ENCODE results near the gene HDAC9. TPM values are rescaled to one million over a fixed set of nuclear protein-coding genes. Genes with fewer than 3 reads are reported as not detected.

HDAC9 gene
- total RNA-seq, 1 donor from 2014 or later = 27.6 TPM

DNA sequence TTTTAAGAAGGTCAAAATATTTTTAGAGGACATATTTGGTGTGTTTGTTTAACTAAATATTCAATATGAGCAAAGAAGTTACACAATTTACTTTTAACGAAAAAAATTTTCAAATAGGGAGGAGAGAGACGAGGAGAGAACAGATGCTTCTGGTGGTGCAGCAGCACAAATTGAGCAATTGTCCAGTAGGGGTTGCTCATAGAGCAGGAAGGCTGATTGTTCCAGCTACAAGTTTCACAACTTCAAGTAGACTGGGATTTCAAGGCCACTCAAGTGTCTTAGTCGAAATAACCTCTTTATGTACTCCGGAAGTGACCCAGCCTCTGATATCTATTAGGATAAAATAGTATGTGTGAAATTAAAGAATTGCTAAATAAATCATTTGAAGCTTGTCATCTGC is 197.9 kb downstream of the HDAC9 start:
- H3K27me3 ChIP-seq (ENCODE audit: insufficient read depth, low read length) = no peaks in the 10 kb centered on the region
- Mint-ChIP-seq H3K36me3 (ENCODE audit: low read depth, unreplicated experiment) (no peaks in the 10 kb centered on the region), H3K4me1 (ENCODE audit: low read depth, unreplicated experiment) (no peaks in the 10 kb centered on the region), H3K9me3 (ENCODE audit: unreplicated experiment) (no peaks in the 10 kb centered on the region), H3K27ac (ENCODE audit: unreplicated experiment) (no peak overlapping the region), H3K4me3 (ENCODE audit: unreplicated experiment) (no peak overlapping the region), H3K27me3 (ENCODE audit: low read depth, unreplicated experiment) (no peaks in the 10 kb centered on the region)
- H3K9me3 ChIP-seq (ENCODE audit: insufficient read depth, low read depth, low read length) = no peaks in the 10 kb centered on the region
- no peak overlapping the region for H3K4me2 ChIP-seq (ENCODE audit: low read length)
- H4K20me1 ChIP-seq (ENCODE audit: insufficient read depth, low read length) = no peaks in the 10 kb centered on the region
- TF ChIP-seq, protein P1, sequence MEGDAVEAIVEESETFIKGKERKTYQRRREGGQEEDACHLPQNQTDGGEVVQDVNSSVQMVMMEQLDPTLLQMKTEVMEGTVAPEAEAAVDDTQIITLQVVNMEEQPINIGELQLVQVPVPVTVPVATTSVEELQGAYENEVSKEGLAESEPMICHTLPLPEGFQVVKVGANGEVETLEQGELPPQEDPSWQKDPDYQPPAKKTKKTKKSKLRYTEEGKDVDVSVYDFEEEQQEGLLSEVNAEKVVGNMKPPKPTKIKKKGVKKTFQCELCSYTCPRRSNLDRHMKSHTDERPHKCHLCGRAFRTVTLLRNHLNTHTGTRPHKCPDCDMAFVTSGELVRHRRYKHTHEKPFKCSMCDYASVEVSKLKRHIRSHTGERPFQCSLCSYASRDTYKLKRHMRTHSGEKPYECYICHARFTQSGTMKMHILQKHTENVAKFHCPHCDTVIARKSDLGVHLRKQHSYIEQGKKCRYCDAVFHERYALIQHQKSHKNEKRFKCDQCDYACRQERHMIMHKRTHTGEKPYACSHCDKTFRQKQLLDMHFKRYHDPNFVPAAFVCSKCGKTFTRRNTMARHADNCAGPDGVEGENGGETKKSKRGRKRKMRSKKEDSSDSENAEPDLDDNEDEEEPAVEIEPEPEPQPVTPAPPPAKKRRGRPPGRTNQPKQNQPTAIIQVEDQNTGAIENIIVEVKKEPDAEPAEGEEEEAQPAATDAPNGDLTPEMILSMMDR (IDR thresholded peaks at IDR 0.05; ENCODE audit: insufficient read depth, low read depth, low read length) = peak; percentile 64
- TF ChIP-seq EZH2 (IDR thresholded peaks at IDR 0.05; ENCODE audit: insufficient read depth, low read length) = no peak
- no peak overlapping the region for H3K9ac ChIP-seq (ENCODE audit: low read length)
- FAIRE-seq (peak; percentile 98), DNase-seq (ENCODE audit: low read depth) (peak; percentile 64)
- H2AFZ ChIP-seq (ENCODE audit: low read depth, low read length) = no peak overlapping the region
- H3K4me3 ChIP-seq (ENCODE audit: insufficient read depth, low read depth, low read length) = no peak overlapping the region
- H3K27ac ChIP-seq (ENCODE audit: low read depth, low read length) = no peak overlapping the region
- no peaks in the 10 kb centered on the region for H3K4me1 ChIP-seq (ENCODE audit: insufficient read depth, low read length)
- no peaks in the 10 kb centered on the region for H3K36me3 ChIP-seq (ENCODE audit: insufficient read depth, low read length)
- no peaks in the 10 kb centered on the region for H3K79me2 ChIP-seq (ENCODE audit: insufficient read depth, low read length)

DNA sequence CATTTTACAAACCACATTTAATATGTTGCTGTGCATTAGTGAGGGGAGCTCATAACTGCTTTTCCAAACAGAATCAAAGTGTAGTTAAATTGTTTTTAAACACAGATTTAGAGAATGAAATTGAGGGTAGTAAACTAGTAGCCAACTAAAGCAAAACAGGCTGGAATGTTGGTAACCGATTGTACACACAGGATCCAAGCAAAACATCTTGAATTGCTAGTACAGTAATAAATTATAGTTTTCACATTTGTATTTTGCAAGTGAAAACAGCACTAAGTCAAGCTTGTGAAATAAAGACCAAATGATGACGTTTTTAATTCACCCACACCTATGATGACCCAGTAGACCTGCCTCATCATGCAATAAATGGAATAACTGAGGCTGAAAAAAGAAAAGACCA is 198.3 kb downstream of the HDAC9 start:
- Histone ChIP-seq H3K9ac (ENCODE audit: low read length) (no peak overlapping the region), H3K36me3 (ENCODE audit: insufficient read depth, low read length) (no peaks in the 10 kb centered on the region), H3K79me2 (ENCODE audit: insufficient read depth, low read length) (no peaks in the 10 kb centered on the region), H3K27ac (ENCODE audit: low read depth, low read length) (no peak overlapping the region), H3K4me3 (ENCODE audit: insufficient read depth, low read depth, low read length) (no peak overlapping the region), H3K27me3 (ENCODE audit: insufficient read depth, low read length) (no peaks in the 10 kb centered on the region), H2AFZ (ENCODE audit: low read depth, low read length) (no peak overlapping the region), H3K9me3 (ENCODE audit: insufficient read depth, low read depth, low read length) (no peaks in the 10 kb centered on the region), H4K20me1 (ENCODE audit: insufficient read depth, low read length) (no peaks in the 10 kb centered on the region), H3K4me2 (ENCODE audit: low read length) (no peak overlapping the region), H3K4me1 (ENCODE audit: insufficient read depth, low read length) (no peaks in the 10 kb centered on the region)
- no peaks in the 10 kb centered on the region for H3K27me3 Mint-ChIP-seq (ENCODE audit: low read depth, unreplicated experiment)
- FAIRE-seq = peak; percentile 45
- H3K4me3 Mint-ChIP-seq (ENCODE audit: unreplicated experiment) = no peak overlapping the region
- no peak for DNase-seq (ENCODE audit: low read depth)
- no peaks in the 10 kb centered on the region for H3K9me3 Mint-ChIP-seq (ENCODE audit: unreplicated experiment)
- TF ChIP-seq, protein P1 (IDR thresholded peaks at IDR 0.05; ENCODE audit: insufficient read depth, low read depth, low read length) = no peak
- H3K36me3 Mint-ChIP-seq (ENCODE audit: low read depth, unreplicated experiment) = no peaks in the 10 kb centered on the region
- no peak overlapping the region for H3K27ac Mint-ChIP-seq (ENCODE audit: unreplicated experiment)
- no peaks in the 10 kb centered on the region for H3K4me1 Mint-ChIP-seq (ENCODE audit: low read depth, unreplicated experiment)

DNA sequence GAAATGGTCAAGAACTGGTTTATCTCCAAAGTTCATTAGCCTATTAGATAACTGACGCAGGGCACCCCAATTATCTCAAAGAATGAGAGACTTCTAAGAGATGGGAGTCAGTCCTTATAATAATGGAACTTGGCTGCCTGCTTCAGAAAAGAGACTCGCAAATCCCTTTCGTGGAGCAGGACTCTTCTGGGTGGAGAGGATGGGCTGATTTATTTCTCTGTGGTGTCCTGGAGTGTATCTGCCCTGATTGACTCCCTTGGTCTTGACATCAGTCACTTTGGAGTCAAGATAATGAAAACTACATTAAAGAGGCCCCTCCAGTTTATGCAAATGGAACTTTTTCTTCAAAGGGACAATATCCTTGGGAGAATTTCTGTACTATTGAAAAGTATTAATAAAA is 198.9 kb downstream of the HDAC9 start:
- FAIRE-seq = peak; percentile 20

More for the DNA sequence above, 198.9 kb downstream of the HDAC9 start:
- no peak for DNase-seq (ENCODE audit: low read depth)
- no peaks in the 10 kb centered on the region for H3K9me3 Mint-ChIP-seq (ENCODE audit: unreplicated experiment)
- Histone ChIP-seq H3K4me3 (ENCODE audit: insufficient read depth, low read depth, low read length) (no peak overlapping the region), H3K36me3 (ENCODE audit: insufficient read depth, low read length) (no peaks in the 10 kb centered on the region), H3K27me3 (ENCODE audit: insufficient read depth, low read length) (no peaks in the 10 kb centered on the region), H3K9me3 (ENCODE audit: insufficient read depth, low read depth, low read length) (no peaks in the 10 kb centered on the region), H3K4me2 (ENCODE audit: low read length) (no peak overlapping the region), H2AFZ (ENCODE audit: low read depth, low read length) (no peak overlapping the region), H3K27ac (ENCODE audit: low read depth, low read length) (no peak overlapping the region), H3K4me1 (ENCODE audit: insufficient read depth, low read length) (no peaks in the 10 kb centered on the region), H3K9ac (ENCODE audit: low read length) (no peak overlapping the region), H4K20me1 (ENCODE audit: insufficient read depth, low read length) (no peaks in the 10 kb centered on the region), H3K79me2 (ENCODE audit: insufficient read depth, low read length) (no peaks in the 10 kb centered on the region)
- H3K4me3 Mint-ChIP-seq (ENCODE audit: unreplicated experiment) = no peak overlapping the region
- TF ChIP-seq, protein P1 (IDR thresholded peaks at IDR 0.05; ENCODE audit: insufficient read depth, low read depth, low read length) = no peak
- TF ChIP-seq EZH2 (IDR thresholded peaks at IDR 0.05; ENCODE audit: insufficient read depth, low read length) = no peak
- no peak overlapping the region for H3K27ac Mint-ChIP-seq (ENCODE audit: unreplicated experiment)
- H3K27me3 Mint-ChIP-seq (ENCODE audit: low read depth, unreplicated experiment) = no peaks in the 10 kb centered on the region
- no peaks in the 10 kb centered on the region for H3K36me3 Mint-ChIP-seq (ENCODE audit: low read depth, unreplicated experiment)
- H3K4me1 Mint-ChIP-seq (ENCODE audit: low read depth, unreplicated experiment) = no peaks in the 10 kb centered on the region

Measured in astrocyte (in vitro differentiated cells and primary cell).